Astrocyte of the hippocampus (primary cell): Measurements from ENCODE around the gene IQSEC1.

Experiments
- DNase-seq: peaks from one replicate; pipeline ENCODE4 v3.0.0; 2011; ENCODE audit warnings: low read depth, low spot score

Gene IQSEC1

DNA sequence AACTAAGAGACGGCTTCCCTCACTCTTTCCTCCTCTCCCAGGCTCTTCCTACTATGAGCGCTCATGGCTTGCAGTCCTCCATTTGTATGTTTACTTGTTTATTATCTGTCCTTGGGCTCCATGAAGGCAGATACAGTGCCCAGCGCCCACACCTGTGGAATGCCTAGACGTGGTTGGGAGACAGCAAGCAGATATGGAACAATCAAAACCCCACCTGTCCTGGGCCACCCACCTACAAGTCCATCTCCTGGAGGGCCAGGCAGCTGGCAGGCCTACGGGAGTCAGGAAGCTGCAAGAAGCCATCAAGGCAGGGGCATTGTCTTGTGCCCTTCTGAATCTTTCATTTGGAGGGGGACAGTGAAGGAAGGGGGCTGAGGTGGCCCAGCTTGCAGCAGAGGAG lies 104.7 kb downstream of the IQSEC1 start:
- DNase-seq: no peak

- DNase-seq: peak; percentile 95
These were observed 105.5 kb downstream of the IQSEC1 start for GRCh38 chr3:12967606-12968351.

DNA sequence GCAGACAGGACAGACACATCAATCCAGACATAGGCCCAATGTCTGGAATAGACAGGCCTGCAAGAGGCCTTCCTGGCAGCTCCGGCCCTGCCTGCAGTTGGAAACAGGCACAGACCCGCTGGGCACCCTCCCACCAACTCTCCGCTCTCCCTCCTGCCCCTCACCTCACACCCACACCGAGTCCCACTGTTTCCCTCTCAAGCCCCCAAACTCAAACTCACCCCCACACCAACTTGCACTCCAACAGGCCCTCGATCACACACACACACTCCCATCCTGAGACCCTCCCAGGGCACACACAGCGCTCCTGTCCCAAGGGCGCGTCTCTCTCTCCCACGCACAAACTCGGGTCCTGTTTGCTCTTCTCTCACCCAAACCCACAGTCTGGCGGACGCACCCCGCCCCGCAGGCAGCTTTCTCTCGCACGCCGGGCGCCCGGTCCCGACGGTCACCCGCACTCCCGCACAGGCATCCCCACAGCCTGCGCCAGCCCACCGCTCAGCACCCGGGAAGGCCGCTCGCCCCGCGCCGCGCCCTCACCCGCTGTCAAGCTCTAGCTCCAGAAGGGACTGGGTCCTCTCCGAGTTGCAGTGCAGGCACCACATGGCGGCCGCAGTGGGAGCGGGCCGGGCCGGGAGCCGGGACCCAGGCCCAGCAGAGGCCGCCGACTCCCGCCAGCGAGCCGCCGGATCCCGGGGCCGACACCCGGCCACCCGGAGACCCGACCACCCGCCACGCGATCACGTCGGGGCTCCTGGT lies 106.2 kb downstream of the IQSEC1 start:
- peak; percentile 43 for DNase-seq

- DNase-seq: peak; percentile 25
These were observed 107.0 kb downstream of the IQSEC1 start for GRCh38 chr3:12965999-12966846.

DNA sequence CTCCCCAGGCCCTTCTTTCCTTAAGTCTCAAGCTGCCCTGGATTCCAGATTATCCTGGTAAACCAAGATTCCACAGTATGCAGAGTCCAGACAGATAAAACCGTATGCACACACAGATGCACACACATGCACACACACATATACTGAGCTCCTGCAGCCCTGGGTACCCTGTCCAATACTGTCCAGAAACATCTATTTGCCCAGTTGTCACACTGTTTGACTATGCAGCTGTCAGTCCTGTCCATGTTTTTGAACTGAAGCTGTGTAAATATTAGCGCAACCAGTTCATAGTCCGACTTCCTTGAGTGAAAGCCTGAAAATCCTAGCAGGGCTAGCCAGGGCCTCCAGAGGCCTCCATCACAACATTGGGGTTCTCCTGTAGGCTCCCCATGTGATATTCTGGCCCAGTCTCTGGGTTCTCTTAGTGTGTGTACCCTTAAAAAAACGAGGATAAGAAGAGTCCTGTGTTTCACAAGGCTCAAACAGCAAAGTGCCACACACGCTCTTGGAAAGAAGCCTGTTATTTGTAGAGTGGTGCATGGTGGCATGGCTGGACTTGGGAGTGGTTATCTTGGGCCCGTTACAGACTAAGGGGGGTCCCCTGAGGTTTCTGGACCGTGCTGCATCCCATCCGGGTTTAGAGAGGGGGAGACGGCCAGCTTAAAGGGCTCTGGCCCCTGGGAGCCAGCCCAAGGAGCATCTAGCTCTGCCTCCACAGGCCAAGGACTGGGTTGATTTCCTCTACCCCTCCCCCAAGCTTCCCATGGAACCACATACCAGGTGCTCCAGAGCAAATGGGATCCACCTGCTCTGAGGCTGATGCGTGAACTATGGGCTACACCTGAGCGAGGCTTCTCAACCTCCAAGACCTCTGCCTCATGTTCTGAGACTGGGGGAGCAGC lies 108.3 kb downstream of the IQSEC1 start:
- no peak for DNase-seq

DNA sequence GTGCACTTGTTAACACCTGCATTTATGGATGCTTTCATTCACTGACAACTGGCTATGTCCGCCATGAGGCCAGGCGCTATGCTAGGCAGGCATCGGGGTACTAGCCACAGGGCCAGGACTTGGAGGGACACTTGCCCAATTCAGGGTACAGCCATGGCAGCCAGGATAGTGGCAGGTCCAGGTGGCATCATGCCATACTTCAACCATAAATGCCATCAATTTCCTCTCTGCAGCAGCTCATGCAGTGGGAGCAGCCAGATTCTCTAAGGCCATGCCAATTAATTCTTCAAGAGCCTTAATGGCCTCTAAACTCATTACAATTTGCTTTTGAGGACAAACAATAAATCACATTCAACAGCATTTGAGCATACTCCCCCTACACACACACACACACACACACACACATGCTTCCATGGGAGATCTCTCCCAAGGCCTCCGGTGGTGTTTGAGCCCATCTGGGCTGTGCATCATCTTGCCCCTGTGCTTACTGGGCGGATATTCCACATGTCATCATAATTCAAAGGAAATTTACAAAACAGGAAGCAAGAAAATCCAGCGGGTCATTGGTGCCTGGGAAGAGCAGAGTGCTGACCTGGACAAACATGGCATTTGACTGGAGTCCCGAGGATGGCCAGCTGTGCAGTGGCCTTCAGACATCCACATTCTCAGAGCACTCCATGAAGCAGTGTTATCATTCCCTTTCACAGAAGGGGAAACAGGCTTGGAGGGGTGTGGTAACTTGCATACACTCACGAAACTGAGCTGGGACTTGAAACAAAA lies 109.1 kb downstream of the IQSEC1 start:
- DNase-seq: no peak

DNA sequence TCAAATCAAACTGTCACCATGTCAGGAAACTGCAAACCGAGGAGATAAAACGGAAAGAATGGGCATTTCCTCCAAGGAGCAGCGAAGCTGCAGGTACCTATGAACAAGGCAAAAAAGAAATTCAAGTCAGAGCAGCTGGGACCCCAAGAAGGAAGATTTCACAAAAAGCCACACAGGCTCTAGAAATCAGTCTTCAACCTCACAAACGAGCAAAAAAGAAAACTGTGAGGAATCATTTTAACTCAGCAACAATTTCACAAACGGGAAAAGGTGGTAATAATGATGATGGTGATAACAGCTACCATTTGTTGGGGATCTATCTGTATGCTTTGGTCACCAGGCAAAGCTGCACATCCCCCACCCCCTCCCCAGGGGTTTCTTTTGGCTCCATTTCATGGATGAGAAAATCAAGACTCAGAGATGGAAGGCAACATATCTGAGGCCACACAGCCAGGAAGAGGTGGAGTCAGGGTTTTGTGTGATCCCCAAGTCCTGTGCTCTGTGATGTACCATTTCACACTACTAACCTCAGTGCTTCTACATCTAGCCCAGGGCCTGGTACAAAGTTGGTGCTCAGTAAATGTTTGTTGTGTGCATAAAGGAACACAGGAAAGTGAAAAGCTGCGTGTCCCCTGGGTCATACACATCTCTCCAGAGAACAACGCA lies 109.9 kb downstream of the IQSEC1 start:
- DNase-seq: no peak

DNA sequence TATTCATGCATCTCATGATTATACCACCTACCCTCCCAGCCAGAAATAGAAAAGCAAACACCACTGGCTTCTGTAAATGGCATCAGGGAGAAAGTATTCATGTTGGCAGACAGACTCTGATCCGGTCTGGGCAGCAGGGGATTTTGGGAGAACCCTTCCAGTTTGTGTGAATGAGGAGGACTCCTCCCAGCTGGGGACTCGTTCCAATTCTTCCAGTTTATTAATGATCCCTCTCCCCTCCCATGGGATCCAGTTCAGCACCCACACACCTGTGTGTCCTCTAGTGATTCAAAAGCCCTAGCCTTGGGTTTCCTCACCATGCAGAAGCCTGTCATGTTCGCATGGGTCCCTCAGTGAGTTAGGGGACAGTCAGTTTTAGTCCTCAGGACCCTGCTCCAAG lies 110.9 kb downstream of the IQSEC1 start:
- DNase-seq: peak; percentile 39

- no peak for DNase-seq
These were observed 111.6 kb downstream of the IQSEC1 start for GRCh38 chr3:12961697-12962036.

GRCh38 chr3:12961007-12961696 lies 112.1 kb downstream of the IQSEC1 start:
- DNase-seq: no peak

DNA sequence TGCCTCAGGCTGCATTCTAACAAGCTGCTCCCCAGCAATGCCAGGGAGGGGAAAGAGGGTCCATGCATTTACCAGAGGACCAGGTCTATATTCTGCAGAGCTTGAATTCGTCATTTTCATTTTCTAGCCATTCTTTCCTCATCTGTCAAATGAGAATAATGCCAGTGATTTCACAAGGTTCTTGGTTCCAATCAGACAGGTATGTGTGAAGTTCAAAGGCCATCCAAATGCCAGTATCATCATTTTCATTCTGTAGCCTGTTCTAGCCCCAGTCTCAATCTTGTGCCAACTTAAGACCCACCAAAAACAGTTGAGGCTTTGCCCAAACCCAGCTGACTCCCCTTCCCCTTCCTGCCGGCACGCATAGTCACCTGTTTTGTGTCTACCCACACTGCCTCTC lies 112.7 kb downstream of the IQSEC1 start:
- DNase-seq: no peak

DNA sequence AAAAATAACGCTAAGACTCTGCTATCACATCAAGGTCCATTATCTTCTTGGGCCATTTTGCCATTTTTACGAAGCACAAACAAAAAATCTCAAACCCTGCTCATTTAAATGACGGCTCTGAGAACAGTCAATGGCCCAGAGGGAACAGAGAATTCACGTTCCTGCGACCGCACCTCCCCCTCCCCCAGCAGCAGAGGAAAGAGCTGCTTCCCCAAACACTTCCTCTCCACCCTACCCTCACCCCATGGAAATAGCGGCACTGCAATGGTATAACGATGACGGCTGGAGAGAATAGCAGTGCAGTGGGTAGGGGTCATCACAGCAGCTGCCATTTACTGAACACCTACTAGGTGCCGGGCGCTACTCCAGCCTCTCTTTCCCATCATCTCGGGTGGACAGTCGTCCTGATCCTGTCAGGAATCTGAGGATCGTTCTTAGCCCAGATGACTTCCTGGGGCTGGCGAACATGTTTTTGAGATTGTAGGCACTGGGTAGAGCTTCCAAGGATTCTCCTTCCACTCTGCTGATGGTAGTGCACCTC lies 113.3 kb downstream of the IQSEC1 start:
- no peak for DNase-seq

DNA sequence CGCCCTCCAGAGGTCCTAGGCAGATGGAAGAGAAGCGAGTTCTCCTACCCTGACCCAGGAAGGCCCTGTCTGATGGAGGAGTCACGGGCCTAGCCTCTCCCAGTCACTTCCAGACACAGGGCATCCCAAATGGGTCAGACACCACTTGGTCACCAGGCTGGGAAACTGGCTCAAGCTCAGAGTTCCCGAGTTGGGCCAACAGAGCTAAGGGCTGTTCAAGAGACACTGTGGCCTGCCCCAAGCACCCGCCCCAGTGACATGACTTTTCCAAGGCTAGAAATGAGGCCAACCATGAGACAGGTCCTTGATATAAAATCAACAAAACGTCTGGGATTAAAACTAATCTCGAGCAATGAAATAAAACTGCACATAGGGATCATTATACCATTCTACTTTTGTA lies 113.8 kb downstream of the IQSEC1 start:
- no peak for DNase-seq

DNA sequence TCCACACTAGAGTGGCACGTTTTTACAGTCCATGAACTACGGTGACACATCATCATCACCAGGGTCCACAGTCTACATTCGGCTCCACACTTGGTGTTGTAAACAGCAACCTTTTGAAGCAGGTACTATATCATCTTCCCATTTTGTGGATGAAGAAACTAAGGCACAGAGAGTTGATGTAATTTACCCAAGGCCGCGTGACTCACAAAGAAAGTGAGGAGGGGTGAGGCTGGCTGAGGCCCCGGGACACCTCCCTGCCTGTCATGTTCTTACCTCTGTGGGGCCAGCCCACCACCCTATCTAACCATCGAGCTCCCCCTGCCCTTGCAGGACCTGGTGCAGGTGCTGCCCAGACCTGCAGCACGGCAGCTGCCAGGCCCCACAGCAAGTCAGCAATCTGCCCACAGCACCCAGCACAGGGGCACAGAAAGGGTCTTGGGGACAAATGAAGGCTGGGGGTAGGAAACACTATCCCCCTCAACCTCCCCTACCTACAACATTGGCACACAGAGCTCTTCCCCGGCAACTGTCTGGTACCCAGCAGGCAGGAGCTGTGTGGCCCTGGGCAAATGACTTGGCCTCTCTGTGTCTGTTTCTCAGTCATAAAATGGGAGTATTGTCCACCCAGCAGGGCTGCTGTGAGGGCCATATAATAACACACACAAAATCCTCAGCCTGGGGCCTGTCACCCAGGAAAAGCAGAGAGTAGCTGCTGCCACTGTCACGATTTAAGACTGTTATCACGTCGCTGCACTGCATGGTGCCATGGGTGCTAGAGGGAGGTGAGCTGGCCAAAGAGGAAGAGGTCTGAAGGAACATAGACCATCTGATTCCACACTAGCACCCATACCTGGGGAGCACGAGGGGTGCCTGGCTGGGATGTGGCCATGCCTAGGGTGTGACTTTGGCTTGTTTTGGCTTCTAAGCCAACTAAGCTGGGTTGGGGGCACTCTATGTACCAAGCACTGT lies 115.1 kb downstream of the IQSEC1 start:
- DNase-seq: no peak

- no peak for DNase-seq
These were observed 115.9 kb downstream of the IQSEC1 start for GRCh38 chr3:12957339-12957738.

GRCh38 chr3:12956316-12956660 lies 116.9 kb downstream of the IQSEC1 start:
- DNase-seq: peak; percentile 54

- no peak for DNase-seq
These were observed 117.4 kb downstream of the IQSEC1 start for GRCh38 chr3:12955651-12956315.
